ENCODE data around the gene ELANE.

ELANE gene

GRCh38 chr19:852136-853013 is at the start of gene ELANE:
TSS of gene ELANE (plus strand) at chr19:852303. CDS start at chr19:852329, 26 bp downstream.
- no peak for DNase-seq (ENCODE audit: low read depth)

GRCh38 chr19:802498-803098 is 49.5 kb upstream of the ELANE start:
- DNase-seq (ENCODE audit: low read depth), result no peak

GRCh38 chr19:803099-803561 is 49.0 kb upstream of the ELANE start:
- no peak for DNase-seq (ENCODE audit: low read depth)

GRCh38 chr19:803686-804418 is 48.3 kb upstream of the ELANE start:
- DNase-seq (ENCODE audit: low read depth), result no peak

- no peak for DNase-seq (ENCODE audit: low read depth)
Measured at GRCh38 chr19:804419-805165, 47.5 kb upstream of the ELANE start.

GRCh38 chr19:805166-805551 is 46.9 kb upstream of the ELANE start:
- no peak for DNase-seq (ENCODE audit: low read depth)

GRCh38 chr19:805600-806550 is 46.2 kb upstream of the ELANE start:
- no peak for DNase-seq (ENCODE audit: low read depth)

GRCh38 chr19:806815-807421 is 45.2 kb upstream of the ELANE start:
- no peak for DNase-seq (ENCODE audit: low read depth)

GRCh38 chr19:807627-808422 is 44.3 kb upstream of the ELANE start:
- no peak for DNase-seq (ENCODE audit: low read depth)

- DNase-seq (ENCODE audit: low read depth), result no peak
Measured at GRCh38 chr19:808423-808775, 43.7 kb upstream of the ELANE start.

GRCh38 chr19:810077-810855 is 41.8 kb upstream of the ELANE start:
- DNase-seq (ENCODE audit: low read depth), result no peak

- DNase-seq (ENCODE audit: low read depth), result no peak
Measured at GRCh38 chr19:810883-811489, 41.1 kb upstream of the ELANE start.

- DNase-seq (ENCODE audit: low read depth), result no peak
Measured at GRCh38 chr19:811506-812048, 40.5 kb upstream of the ELANE start.

- DNase-seq (ENCODE audit: low read depth), result no peak
Measured at GRCh38 chr19:812049-812746, 39.9 kb upstream of the ELANE start.

GRCh38 chr19:812747-813218 is 39.3 kb upstream of the ELANE start:
- no peak for DNase-seq (ENCODE audit: low read depth)

GRCh38 chr19:813219-814151 is 38.6 kb upstream of the ELANE start:
- DNase-seq (ENCODE audit: low read depth), result no peak

All from stimulated activated CD8-positive, alpha-beta memory T cell treated with anti-CD3 and anti-CD28 coated beads, Interleukin-12 subunit alpha, Interleukin-12 subunit beta, amount 100 ng/mL, for 4 hours (primary cell).